Endothelial cell of umbilical vein (primary cell): ENCODE measurements around the gene SIPA1. TPM values are rescaled to one million over a fixed set of nuclear protein-coding genes. Genes with fewer than 3 reads are reported as not detected.
"Not testable (repeated sequence)": the region's sequence is repeated elsewhere in the genome, so short reads cannot be mapped to it uniquely, and the experiment has no call there.

ENCODE experiments used
- BruUV-seq: library from RNA; stranded (reverse); fragments of 400-500 nt; replicated peaks from 2 replicates; lab custom pipeline; 2021; lab: Mats Ljungman, UMichigan
- CTCF ChIA-PET: fragments of 300-600, 350-600 bp; sonication (Branson Sonifier 250); formaldehyde crosslinking; loops from one replicate; lab custom pipeline; 2021; ENCODE audit warnings: antibody characterized with exemption, inconsistent platforms; lab: Charles Lee
- POLR2A ChIA-PET: fragments of 300-600, 350-600 bp; sonication (Branson Sonifier 250); formaldehyde crosslinking; loops from one replicate; lab custom pipeline; 2021; ENCODE audit warnings: antibody characterized with exemption, inconsistent platforms; lab: Charles Lee
- DNase-seq: peaks from one replicate; pipeline ENCODE4 v3.0.0-alpha.2; 2011; ENCODE audit warnings: low read depth, low spot score
- FAIRE-seq: peaks from 2 replicates; lab custom pipeline; 2011; peaks lifted over from hg19 to GRCh38; lab: Jason Lieb, UNC
- H2AFZ ChIP-seq: 2 replicates; pipeline ENCODE4 v1.6.0; 2012; ENCODE audit warnings: low read depth, low read length, control low read depth, inconsistent platforms
- H3K27ac ChIP-seq: 2 replicates; pipeline ENCODE4 v1.5.1; 2011; ENCODE audit warnings: low read depth, mild to moderate bottlenecking, control low read depth, low read length, moderate library complexity; ENCODE audit not compliant: insufficient read depth
- H3K27me3 ChIP-seq, 2 experiments: 2 replicates each; pipeline versions ENCODE4 v1.6.0 to v1.6.1; 2011; ENCODE audit warnings: low read length in 2 of 2, mixed read lengths in 1 of 2; ENCODE audit not compliant: control insufficient read depth in 2 of 2, insufficient read depth in 2 of 2
- H3K36me3 ChIP-seq, 2 experiments: 2 replicates in 1 of 2; 3 replicates in 1 of 2; pipeline ENCODE4 v1.5.1; 2011; ENCODE audit warnings: low read length in 2 of 2, mild to moderate bottlenecking in 1 of 2, moderate library complexity in 1 of 2; ENCODE audit not compliant: control insufficient read depth in 2 of 2, insufficient read depth in 2 of 2; ENCODE audit errors: extremely low read depth in 1 of 2
- H3K4me1 ChIP-seq: 3 replicates; pipeline ENCODE4 v1.5.1; 2011; ENCODE audit warnings: mild to moderate bottlenecking, low read length; ENCODE audit not compliant: control insufficient read depth, insufficient read depth; ENCODE audit errors: extremely low read depth
- H3K4me2 ChIP-seq: 2 replicates; pipeline ENCODE4 v1.6.1; 2011; ENCODE audit warnings: low read length, control low read depth, mixed read lengths; ENCODE audit not compliant: insufficient read depth
- H3K4me3 ChIP-seq, 3 experiments: fragments of 200-600 bp in 1 of 3; sonication (generic), shearing (Covaris generic) in 1 of 3; replicated peaks in 1 of 3; 2 replicates each; pipeline ENCODE4 v1.5.1; 2011 to 2016; ENCODE audit warnings: control low read depth in 3 of 3, low read length in 3 of 3, mild to moderate bottlenecking in 2 of 3, inconsistent platforms in 1 of 3, low read depth in 1 of 3, moderate library complexity in 1 of 3; ENCODE audit not compliant: insufficient read depth in 1 of 3
- H3K79me2 ChIP-seq: 2 replicates; pipeline ENCODE4 v1.6.0; 2012; ENCODE audit warnings: low read length, inconsistent platforms; ENCODE audit not compliant: control insufficient read depth, insufficient read depth
- H3K9ac ChIP-seq: replicated peaks from 2 replicates; pipeline ENCODE3; 2011; ENCODE audit warnings: low read length, control low read depth; ENCODE audit not compliant: insufficient read depth; ENCODE audit errors: extremely low read depth
- H3K9me1 ChIP-seq: replicated peaks from 3 replicates; pipeline ENCODE4 v1.6.0; 2011; ENCODE audit warnings: mild to moderate bottlenecking, low read length; ENCODE audit not compliant: control insufficient read depth, insufficient read depth; ENCODE audit errors: extremely low read depth
- H3K9me3 ChIP-seq: replicated peaks from 2 replicates; pipeline ENCODE4 v1.5.1; 2012; ENCODE audit warnings: low read length, inconsistent platforms; ENCODE audit not compliant: control insufficient read depth, insufficient read depth
- H4K20me1 ChIP-seq: replicated peaks from 2 replicates; pipeline ENCODE3; 2011; ENCODE audit warnings: mild to moderate bottlenecking, low read length; ENCODE audit not compliant: control insufficient read depth, insufficient read depth; ENCODE audit errors: extremely low read depth
- CTCF ChIP-seq, 2 donors: IDR thresholded peaks; 1 replicate in 1 of 2; 2 replicates in 1 of 2; pipeline ENCODE4 v1.5.1; 2011; ENCODE audit warnings: low read length in 2 of 2, mild to moderate bottlenecking in 2 of 2, moderate library complexity in 2 of 2, control low read depth in 1 of 2, inconsistent platforms in 1 of 2, low read depth in 1 of 2; ENCODE audit not compliant: insufficient read depth in 1 of 2; ENCODE audit errors: extremely low read depth in 1 of 2
- EZH2 ChIP-seq: IDR thresholded peaks from 2 replicates; pipeline ENCODE4 v1.6.1; 2012; ENCODE audit warnings: borderline replicate concordance, low read depth, mild to moderate bottlenecking, moderate library complexity, low read length, inconsistent platforms; ENCODE audit not compliant: severe bottlenecking
- FOS ChIP-seq: IDR thresholded peaks from 2 replicates; pipeline ENCODE4 v1.6.1; 2011; ENCODE audit warnings: mild to moderate bottlenecking, low read length, moderate library complexity, borderline replicate concordance; ENCODE audit not compliant: insufficient read depth
- GATA2 ChIP-seq: IDR thresholded peaks from 2 replicates; pipeline ENCODE4 v1.7.0; 2011; ENCODE audit warnings: low read depth, mild to moderate bottlenecking, moderate library complexity, mixed read lengths, low read length; ENCODE audit not compliant: insufficient read length, insufficient read depth
- JUN ChIP-seq: IDR thresholded peaks from 2 replicates; pipeline ENCODE4 v1.6.1; 2011; ENCODE audit warnings: borderline replicate concordance, low read depth; ENCODE audit not compliant: insufficient read length, insufficient read depth
- MAX ChIP-seq: IDR thresholded peaks from 2 replicates; pipeline ENCODE4 v1.6.1; 2011; ENCODE audit not compliant: insufficient read depth, insufficient read length
- MYC ChIP-seq: IDR thresholded peaks from one replicate; pipeline ENCODE4 v1.6.1; 2011; ENCODE audit warnings: mild to moderate bottlenecking, low read depth, low read length
- POLR2A ChIP-seq: IDR thresholded peaks from 2 replicates; pipeline ENCODE4 v1.6.1; 2012; ENCODE audit warnings: low read depth, mild to moderate bottlenecking, control low read depth, low read length
- POLR2AphosphoS5 ChIP-seq: IDR thresholded peaks from 2 replicates; pipeline ENCODE4 v1.6.1; 2012; ENCODE audit warnings: low read depth, mild to moderate bottlenecking, control low read depth, low read length, moderate library complexity; ENCODE audit not compliant: insufficient read depth
- dilution Hi-C: fragments of 300-500 bp; cut with MboI; formaldehyde crosslinking; loops from one replicate; pipeline ENCODE4 v1.15.0; 2019; ENCODE audit warnings: low sequenced_read_pairs; ENCODE audit not compliant: extremely low pct_ligation_motif_present
- intact Hi-C: fragments of 100-400 bp; cut with micrococcal nuclease; formaldehyde crosslinking; loops from one replicate; pipeline ENCODE4 v1.10.0; 2022
- polyA plus RNA-seq, 4 experiments: library from polyadenylated mRNA; depleted of rRNA in 3 of 4; stranded (reverse) in 3 of 4; unstranded in 1 of 4; fragments of >200 nt; gene quantifications; 2 replicates each; pipeline versions ENCODE4 v1.2.1 to v1.2.3, GENCODE V29; 2011 to 2012; ENCODE audit warnings: missing spikeins in 1 of 4
- total RNA-seq: library from RNA; stranded (reverse); gene quantifications from 2 replicates; pipeline ENCODE4 v1.2.3, GENCODE V29; 2021

The SIPA1 gene
- total and polyA plus RNA-seq, 2 donors (not counting 3 experiments of a cell fraction or from before 2014, with no cell fraction given) = 67.5 to 119 TPM

- H4K20me1 ChIP-seq = no peaks in the 10 kb centered on the region
- no peak overlapping the region for H3K4me3 ChIP-seq
- H3K9me3 ChIP-seq = no peaks in the 10 kb centered on the region
- H3K4me2 ChIP-seq = no peak overlapping the region
- POLR2A ChIA-PET = no interaction called here
- peaks cover 11% of the 10 kb centered on the region in 2 experiments for H3K27me3 ChIP-seq
- dilution Hi-C loops = no loop called here
- FAIRE-seq (no peak), DNase-seq (no peak)
- no peaks in the 10 kb centered on the region for H3K79me2 ChIP-seq
- intact Hi-C loops = no loop called here
- no peaks in the 10 kb centered on the region for H3K36me3 ChIP-seq
- BruUV-seq = no TSS peak
- no peaks in the 10 kb centered on the region for H3K4me1 ChIP-seq
- no peak overlapping the region for H2AFZ ChIP-seq
- no peak overlapping the region for H3K9ac ChIP-seq
- CTCF ChIA-PET = interaction anchor here (0.9 to 3.4 kb wide), 2 partner anchors 14 to 26 kb away, joined by 3 to 10 read pairs; no protein-coding TSS in a partner anchor
- H3K9me1 ChIP-seq = no peaks in the 10 kb centered on the region
- TF ChIP-seq MAX (no peak), JUN (no peak), MYC (no peak), FOS (no peak), CTCF (IDR thresholded peaks at IDR 0.05; ENCODE audit: extremely low read depth in 1 of 2, insufficient read depth in 1 of 2, low read depth in 1 of 2, low read length in 2 of 2) (no peak), GATA2 (no peak), POLR2A (no peak), EZH2 (no peak), POLR2AphosphoS5 (no peak)
- H3K27ac ChIP-seq = no peak overlapping the region
These were observed 42.4 kb downstream of the SIPA1 start for GRCh38 chr11:65680192-65680743.

GRCh38 chr11:65683480-65683879 lies 45.6 kb downstream of the SIPA1 start:
- H3K36me3 ChIP-seq, H3K79me2 ChIP-seq, BruUV-seq, H3K4me2 ChIP-seq, H2AFZ ChIP-seq, H3K4me1 ChIP-seq, dilution Hi-C loops, H3K4me3 ChIP-seq, intact Hi-C loops, H4K20me1 ChIP-seq, H3K9me3 ChIP-seq, H3K9ac ChIP-seq, FAIRE-seq, POLR2A ChIA-PET, DNase-seq, H3K27ac ChIP-seq, H3K9me1 ChIP-seq: not testable (repeated sequence)
- CTCF ChIA-PET = interaction anchor here (0.7 kb wide), 1 partner anchor 17 kb away, joined by 3 read pairs; no protein-coding TSS in a partner anchor
- H3K27me3 ChIP-seq = peaks cover 11 to 16% of the 10 kb centered on the region in 2 experiments
